WERI-Rb-1 (cell line): Measurements from ENCODE around the gene PLXNA2.

Experiments used
- DNase-seq: peaks from one replicate; pipeline ENCODE4 v3.0.0-alpha.2; 2020
- H3K27ac ChIP-seq: fragments of 250-450 bp; sonication (Bioruptor Pico); 2 replicates; pipeline ENCODE4 v1.5.1; 2020; ENCODE audit warnings: mild to moderate bottlenecking, moderate library complexity
- H3K27me3 ChIP-seq: fragments of 250-450 bp; sonication (Bioruptor Pico); 2 replicates; pipeline ENCODE4 v1.5.1; 2021; ENCODE audit warnings: mild to moderate bottlenecking, low read depth, moderate library complexity; ENCODE audit not compliant: insufficient read depth, severe bottlenecking
- H3K36me3 ChIP-seq: fragments of 250-450 bp; sonication (Bioruptor Pico); 2 replicates; pipeline ENCODE4 v1.5.1; 2020; ENCODE audit warnings: mild to moderate bottlenecking, moderate library complexity
- H3K4me3 ChIP-seq: 2 replicates; pipeline ENCODE4 v1.5.1; 2011; ENCODE audit warnings: low read depth, mild to moderate bottlenecking, control low read depth, low read length
- H3K9me3 ChIP-seq: fragments of 250-450 bp; sonication (Bioruptor Pico); 2 replicates; pipeline ENCODE4 v1.5.1; 2021; ENCODE audit warnings: mild to moderate bottlenecking, moderate library complexity; ENCODE audit not compliant: severe bottlenecking
- CTCF ChIP-seq: IDR thresholded peaks from 2 replicates; pipeline ENCODE4 v1.5.1; 2011; ENCODE audit warnings: low read depth, mild to moderate bottlenecking, control low read depth, inconsistent platforms, low read length

The PLXNA2 gene

GRCh38 chr1:208238710-208239472 is 5.3 kb downstream of the PLXNA2 start:
- peaks cover 4% of the 10 kb centered on the region for H3K27me3 ChIP-seq
- TF ChIP-seq CTCF: peak; percentile 83
- DNase-seq: peak; percentile 57

GRCh38 chr1:208237241-208237640 is 6.9 kb downstream of the PLXNA2 start:
- H3K27me3 ChIP-seq: no peaks in the 10 kb centered on the region
- no peak overlapping the region for H3K4me3 ChIP-seq
- no peaks in the 10 kb centered on the region; the same call in 1 of the 2 replicates for H3K36me3 ChIP-seq

More at GRCh38 chr1:208238710-208239472, 5.3 kb downstream of the PLXNA2 start:
- Histone ChIP-seq H3K4me3 (no peak overlapping the region), H3K9me3 (no peaks in the 10 kb centered on the region), H3K36me3 (no peaks in the 10 kb centered on the region; the same call in 1 of the 2 replicates), H3K27ac (peak overlapping the region; percentile 11; the same call in 1 of the 2 replicates)

GRCh38 chr1:208235982-208236761 is 8.0 kb downstream of the PLXNA2 start:
- no peak for TF ChIP-seq CTCF
- no peaks in the 10 kb centered on the region for H3K27me3 ChIP-seq
- no peak overlapping the region for H3K4me3 ChIP-seq
- DNase-seq: no peak
- H3K27ac ChIP-seq: 0 out of 2 replicates have a peak overlapping the region, but pooled peaks have one; percentile 4
- H3K9me3 ChIP-seq: no peaks in the 10 kb centered on the region
- no peaks in the 10 kb centered on the region; the same call in 1 of the 2 replicates for H3K36me3 ChIP-seq

More at GRCh38 chr1:208237241-208237640, 6.9 kb downstream of the PLXNA2 start:
- TF ChIP-seq CTCF: no peak
- Histone ChIP-seq H3K27ac (no peak overlapping the region), H3K9me3 (no peaks in the 10 kb centered on the region)
- DNase-seq: no peak

- no peaks in the 10 kb centered on the region; the same call in 1 of the 2 replicates for H3K36me3 ChIP-seq
- peak; percentile 59 for DNase-seq
- no peaks in the 10 kb centered on the region for H3K27me3 ChIP-seq
- TF ChIP-seq CTCF: no peak
- H3K27ac ChIP-seq: 0 out of 2 replicates have a peak overlapping the region, but pooled peaks have one; percentile 4
- H3K4me3 ChIP-seq: no peak overlapping the region
- H3K9me3 ChIP-seq: no peaks in the 10 kb centered on the region
These were observed 8.7 kb downstream of the PLXNA2 start for GRCh38 chr1:208235356-208235981.

GRCh38 chr1:208234721-208235120 is 9.5 kb downstream of the PLXNA2 start:
- Histone ChIP-seq H3K9me3 (no peaks in the 10 kb centered on the region), H3K4me3 (no peak overlapping the region), H3K27me3 (no peaks in the 10 kb centered on the region), H3K36me3 (no peaks in the 10 kb centered on the region; the same call in 1 of the 2 replicates), H3K27ac (no peak overlapping the region)
- TF ChIP-seq CTCF: no peak
- DNase-seq: no peak
